Esophagus mucosa (tissue), 1 donor: ENCODE results near the gene INPPL1. TPM values are rescaled to one million over a fixed set of nuclear protein-coding genes. Genes with fewer than 3 reads are reported as not detected.

Experiments used
- total RNA-seq: library from RNA; stranded (reverse); gene quantifications from one replicate; pipeline ENCODE4 v1.2.4, GENCODE V29; 2023
- donor health status: DM: yes; HTN: yes; CAD: no.

Gene INPPL1
- total RNA-seq, 1 donor from 2014 or later: 21.2 TPM

Other genes with a start within 250 kb of the INPPL1 start
- gene IL18BP, start 225.9 kb upstream of the INPPL1 start, total RNA-seq: 2.5 TPM
- 117 TPM for gene NUMA1, start 144.2 kb upstream of the INPPL1 start, total RNA-seq
- gene LRRC51, start 143.9 kb upstream of the INPPL1 start, total RNA-seq: 5.5 TPM
- 81.0 TPM for gene LAMTOR1, start 121.5 kb upstream of the INPPL1 start, total RNA-seq
- gene TOMT, start 118.8 kb upstream of the INPPL1 start, total RNA-seq: not detected
- 46.0 TPM for gene ANAPC15, start 112.1 kb upstream of the INPPL1 start, total RNA-seq
- not detected for gene FOLR3, start 89.0 kb upstream of the INPPL1 start, total RNA-seq
- 0.96 TPM for gene FOLR1, start 32.6 kb upstream of the INPPL1 start, total RNA-seq
- 0.24 TPM for gene FOLR2, start 8.0 kb upstream of the INPPL1 start, total RNA-seq
- not detected for gene PHOX2A, start 19.4 kb downstream of the INPPL1 start, total RNA-seq
- 13.9 TPM for gene CLPB, start 209.8 kb downstream of the INPPL1 start, total RNA-seq